T-cell (primary cell): Measurements from ENCODE around the gene TFAP2D. TPM values are rescaled to one million over a fixed set of nuclear protein-coding genes. Genes with fewer than 3 reads are reported as not detected.

Experiments
- ATAC-seq, 4 experiments: fragments of 200-7000 bp in 3 of 4; fragments of 150-1000 bp in 1 of 4; cut with Tn5 transposase; replicated peaks in 1 of 4; 1 replicate in 3 of 4; 2 replicates in 1 of 4; pipeline ENCODE4 v1.10.0; 2021; ENCODE audit warnings: moderate library complexity in 3 of 4, mild to moderate bottlenecking in 2 of 4, moderate number of reproducible peaks in 1 of 4
- CTCF ChIA-PET, 2 donors: fragments of 300-600 bp; sonication (Branson Sonifier 250); formaldehyde crosslinking; loops; one replicate each; lab custom pipeline; 2022; ENCODE audit warnings: antibody characterized with exemption in 2 of 2; lab: Charles Lee
- POLR2A ChIA-PET, 2 donors: fragments of 300-600 bp; sonication (Branson Sonifier 250); formaldehyde crosslinking; loops; one replicate each; lab custom pipeline; 2022; ENCODE audit warnings: antibody characterized with exemption in 2 of 2; lab: Charles Lee
- DNase-seq, 35 experiments: peaks; one replicate each; pipeline versions ENCODE4 v3.0.0 to v3.0.0-alpha.2; 2013 to 2023
- H3K27ac ChIP-seq: one replicate; pipeline ENCODE4 v1.5.1; 2013; ENCODE audit warnings: low read length
- H3K27me3 ChIP-seq, 2 experiments: replicated peaks in 1 of 2; 1 replicate in 1 of 2; 2 replicates in 1 of 2; pipeline versions ENCODE4 v1.6.1 to v1.7.0; 2013; ENCODE audit warnings: low read length in 1 of 2, mixed read lengths in 1 of 2; ENCODE audit not compliant: control insufficient read depth in 2 of 2, insufficient read depth in 2 of 2; ENCODE audit errors: extremely low read depth in 1 of 2
- H3K36me3 ChIP-seq, 2 donors: 1 replicate in 1 of 2; 2 replicates in 1 of 2; pipeline versions ENCODE4 v1.6.1 to v1.7.0; 2013; ENCODE audit warnings: low read length in 1 of 2; ENCODE audit not compliant: control insufficient read depth in 2 of 2, insufficient read depth in 1 of 2; ENCODE audit errors: extremely low read depth in 1 of 2
- H3K4me1 ChIP-seq, 2 experiments: 1 replicate in 1 of 2; 2 replicates in 1 of 2; pipeline versions ENCODE4 v1.6.1 to v1.7.0; 2013; ENCODE audit warnings: low read length in 2 of 2, mixed read lengths in 1 of 2; ENCODE audit not compliant: insufficient read depth in 2 of 2, control insufficient read depth in 1 of 2; ENCODE audit errors: extremely low read depth in 1 of 2
- H3K4me3 ChIP-seq, 2 donors: 1 replicate in 1 of 2; 2 replicates in 1 of 2; pipeline versions ENCODE4 v1.5.1 to v1.7.0; 2013; ENCODE audit warnings: mild to moderate bottlenecking in 2 of 2, low read length in 1 of 2, moderate library complexity in 1 of 2; ENCODE audit not compliant: control insufficient read depth in 1 of 2; ENCODE audit errors: extremely low read depth in 1 of 2
- H3K9me3 ChIP-seq: 2 replicates; pipeline ENCODE4 v1.7.0; 2013
- H3K27ac Mint-ChIP-seq, 2 donors: one replicate each; pipeline ENCODE4 v1.8.0; 2020 to 2021; ENCODE audit warnings: mild to moderate bottlenecking in 2 of 2, mixed read lengths in 2 of 2
- H3K27me3 Mint-ChIP-seq, 2 donors: one replicate each; pipeline ENCODE4 v1.8.0; 2021 to 2022; ENCODE audit warnings: mixed read lengths in 2 of 2
- H3K36me3 Mint-ChIP-seq: one replicate; pipeline ENCODE4 v1.8.0; 2021; ENCODE audit warnings: mixed read lengths
- H3K4me1 Mint-ChIP-seq, 3 donors: one replicate each; pipeline ENCODE4 v1.8.0; 2020 to 2022; ENCODE audit warnings: mixed read lengths in 3 of 3, mild to moderate bottlenecking in 1 of 3
- H3K4me3 Mint-ChIP-seq, 3 donors: one replicate each; pipeline ENCODE4 v1.8.0; 2020 to 2022; ENCODE audit warnings: mild to moderate bottlenecking in 3 of 3, mixed read lengths in 3 of 3, moderate library complexity in 3 of 3
- H3K9me3 Mint-ChIP-seq, 3 donors: one replicate each; pipeline ENCODE4 v1.8.0; 2020 to 2022; ENCODE audit warnings: mixed read lengths in 3 of 3
- WGBS: methylation state at CpG from one replicate; pipeline ENCODE4 v1.1.5; 2013; ENCODE audit warnings: missing lambda C conversion rate; ENCODE audit not compliant: insufficient coverage; 5-methylcytosine and 5-hydroxymethylcytosine counted together
- total RNA-seq, 35 experiments: library from RNA in 6 of 35; stranded (reverse) in 6 of 35; fragments of 120-200 nt in 1 of 35; gene quantifications; one replicate each; pipeline versions ENCODE4 v1.2.1 to v1.2.4 and lab custom pipeline; 2013 to 2026

The TFAP2D gene
- total RNA-seq, 5 donors from 2014 or later (not counting 1 experiment from before 2014, with no cell fraction given): not detected

DNA sequence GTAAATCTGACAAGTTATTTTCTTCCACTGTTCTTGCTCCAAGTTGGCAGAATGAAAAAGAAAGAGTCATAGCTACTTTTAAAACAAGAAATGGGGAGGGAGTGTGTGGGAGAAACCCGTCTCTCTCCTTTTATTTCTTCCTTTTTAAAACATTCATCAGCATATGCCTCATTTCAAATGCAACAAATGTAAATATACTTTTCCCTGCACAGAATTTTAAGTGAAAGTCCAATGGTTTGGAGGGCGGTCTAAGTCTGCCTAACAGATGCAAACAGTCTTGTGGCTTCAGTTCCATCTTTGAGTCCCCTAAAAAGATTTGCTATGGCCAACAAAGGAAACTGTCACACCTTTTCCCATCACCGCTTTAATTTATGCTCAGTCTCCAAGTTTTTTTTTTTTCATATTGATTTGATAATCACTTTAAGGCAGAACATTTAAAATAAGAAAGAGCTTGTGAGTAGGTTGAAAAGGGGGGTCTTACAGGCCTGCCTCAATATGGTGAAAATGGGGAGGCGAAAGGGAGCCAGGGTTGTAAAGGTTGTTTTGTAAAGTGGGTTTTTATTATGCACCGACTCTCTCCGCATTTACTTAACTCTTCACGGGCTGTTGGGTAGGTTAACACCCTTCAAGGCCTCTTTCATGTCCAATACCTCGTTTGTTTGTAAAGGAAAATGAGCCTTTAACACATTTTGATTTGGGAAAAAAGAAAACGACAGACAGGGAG, 4.6 kb downstream of the TFAP2D start:
- ATAC-seq: no peak
- H3K27ac Mint-ChIP-seq: no peak overlapping the region
- no peaks in the 10 kb centered on the region for H3K9me3 ChIP-seq
- no peaks in the 10 kb centered on the region for H3K4me1 ChIP-seq
- WGBS: no CpG with 5 or more reads among the region's 9 CpGs
- no peak overlapping the region for H3K4me3 ChIP-seq
- no peak for DNase-seq
- no peak overlapping the region for H3K27ac ChIP-seq
- peaks cover 3 to 7% (median 3%) of the 10 kb centered on the region in 3 donors for H3K9me3 Mint-ChIP-seq
- H3K36me3 ChIP-seq: no peaks in the 10 kb centered on the region
- no peak overlapping the region for H3K4me3 Mint-ChIP-seq
- no peaks in the 10 kb centered on the region for H3K4me1 Mint-ChIP-seq
- peaks cover 15 to 30% of the 10 kb centered on the region in 2 experiments for H3K27me3 ChIP-seq
- H3K27me3 Mint-ChIP-seq: peaks cover 62 to 78% of the 10 kb centered on the region in 2 donors
- no peaks in the 10 kb centered on the region for H3K36me3 Mint-ChIP-seq
- POLR2A ChIA-PET: no interaction called here
- CTCF ChIA-PET: no interaction called here

DNA sequence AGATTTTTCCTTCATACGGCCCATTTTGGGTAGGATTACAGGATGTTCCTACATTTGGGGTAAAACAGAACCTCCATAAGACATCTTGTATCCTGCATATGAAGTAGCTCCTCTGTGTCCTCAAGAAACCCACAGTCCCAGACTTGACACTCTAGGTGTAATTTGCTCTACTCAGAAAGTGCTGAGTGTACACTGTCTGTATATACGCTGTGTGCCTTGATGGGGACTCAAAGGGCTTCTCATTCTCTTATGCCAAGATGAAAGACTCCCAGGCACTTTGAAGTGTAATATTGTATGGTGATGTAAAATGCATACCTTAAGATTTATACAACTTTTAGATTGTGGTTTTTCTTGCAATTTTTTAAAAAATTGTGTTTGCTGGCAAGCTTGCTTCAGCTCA, 5.2 kb downstream of the TFAP2D start:
- Mint-ChIP-seq H3K36me3 (no peaks in the 10 kb centered on the region), H3K4me3 (no peak overlapping the region), H3K27ac (no peak overlapping the region), H3K9me3 (peaks cover 3 to 7% (median 3%) of the 10 kb centered on the region in 3 donors), H3K27me3 (peaks cover 61 to 82% of the 10 kb centered on the region in 2 donors), H3K4me1 (no peaks in the 10 kb centered on the region)
- no CpG with 5 or more reads among the region's 2 CpGs for WGBS
- no peaks in the 10 kb centered on the region for H3K9me3 ChIP-seq
- peaks cover 15 to 34% of the 10 kb centered on the region in 2 experiments for H3K27me3 ChIP-seq
- no peak for ATAC-seq
- no peak overlapping the region for H3K4me3 ChIP-seq
- H3K27ac ChIP-seq: no peak overlapping the region
- POLR2A ChIA-PET: no interaction called here
- CTCF ChIA-PET: no interaction called here
- DNase-seq: no peak
- H3K4me1 ChIP-seq: no peaks in the 10 kb centered on the region
- H3K36me3 ChIP-seq: no peaks in the 10 kb centered on the region

DNA sequence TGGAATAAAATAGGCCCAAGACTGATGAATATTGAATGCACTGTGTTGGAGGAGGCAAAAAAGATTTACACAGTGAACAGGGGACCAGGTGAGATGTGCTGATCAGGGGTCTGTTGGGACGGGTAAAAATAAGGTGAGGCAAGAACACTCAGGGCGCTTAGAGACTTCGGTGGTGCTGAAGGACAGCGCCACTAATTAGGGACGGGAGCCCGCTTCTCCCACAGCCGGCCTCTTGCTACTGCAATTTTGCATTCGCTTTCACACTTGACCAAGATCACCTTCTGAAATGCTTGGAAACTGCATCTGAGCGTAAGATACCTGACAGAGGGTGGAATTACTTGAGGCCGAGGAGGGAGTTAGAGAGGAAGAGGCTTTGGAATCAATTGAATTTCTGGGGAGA, 7.3 kb downstream of the TFAP2D start:
- POLR2A ChIA-PET: no interaction called here
- no peaks in the 10 kb centered on the region for H3K36me3 Mint-ChIP-seq
- H3K9me3 Mint-ChIP-seq: peaks cover 3 to 12% (median 7%) of the 10 kb centered on the region in 3 donors
- H3K4me3 Mint-ChIP-seq: no peak overlapping the region
- 4% methylated on average over 7 of the region's 10 CpGs for WGBS
- no peak overlapping the region for H3K27ac ChIP-seq
- H3K9me3 ChIP-seq: no peaks in the 10 kb centered on the region
- H3K4me1 ChIP-seq: peaks cover 0 to 6% of the 10 kb centered on the region in 2 experiments
- DNase-seq (no peak), ATAC-seq (no peak)
- no peak overlapping the region for H3K27ac Mint-ChIP-seq
- no peaks in the 10 kb centered on the region for H3K36me3 ChIP-seq
- CTCF ChIA-PET: no interaction called here
- peaks cover 0 to 7% (median 1%) of the 10 kb centered on the region in 3 donors for H3K4me1 Mint-ChIP-seq
- no peak overlapping the region for H3K4me3 ChIP-seq
- H3K27me3 ChIP-seq: peaks cover 18 to 32% of the 10 kb centered on the region in 2 experiments
- H3K27me3 Mint-ChIP-seq: peaks cover 62 to 82% of the 10 kb centered on the region in 2 donors

DNA sequence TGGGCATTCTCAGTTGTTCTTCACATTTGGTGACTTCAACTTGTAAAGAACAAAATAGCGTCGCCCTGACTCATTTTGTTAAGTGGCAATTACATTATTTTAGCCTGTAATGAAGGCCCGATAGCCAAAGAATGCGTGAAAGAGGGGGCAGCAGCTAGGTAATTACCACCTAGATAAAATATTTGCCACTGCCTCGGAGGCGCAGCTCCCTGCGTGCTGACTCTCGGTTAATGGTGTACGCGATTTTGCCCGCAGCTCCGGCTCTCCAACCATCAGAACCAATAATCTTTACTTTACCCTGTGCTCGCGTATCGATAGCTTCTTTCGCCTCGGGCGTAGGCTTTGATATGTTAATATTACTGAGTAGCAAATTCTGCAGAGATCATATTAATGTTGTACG, 8.7 kb downstream of the TFAP2D start:
- DNase-seq: no peak
- Mint-ChIP-seq H3K4me3 (no peak overlapping the region), H3K4me1 (peaks cover 0 to 7% (median 1%) of the 10 kb centered on the region in 3 donors), H3K27ac (no peak overlapping the region), H3K27me3 (peaks cover 63 to 75% of the 10 kb centered on the region in 2 donors), H3K9me3 (peaks cover 3 to 12% (median 7%) of the 10 kb centered on the region in 3 donors), H3K36me3 (no peaks in the 10 kb centered on the region)
- Histone ChIP-seq H3K27ac (no peak overlapping the region), H3K27me3 (peaks cover 15 to 32% of the 10 kb centered on the region in 2 experiments), H3K9me3 (no peaks in the 10 kb centered on the region), H3K36me3 (no peaks in the 10 kb centered on the region), H3K4me3 (no peak overlapping the region), H3K4me1 (peaks cover 0 to 6% of the 10 kb centered on the region in 2 experiments)
- CTCF ChIA-PET: no interaction called here
- ATAC-seq: no peak
- WGBS: 4% methylated on average over 4 of the region's 19 CpGs
- POLR2A ChIA-PET: no interaction called here

DNA sequence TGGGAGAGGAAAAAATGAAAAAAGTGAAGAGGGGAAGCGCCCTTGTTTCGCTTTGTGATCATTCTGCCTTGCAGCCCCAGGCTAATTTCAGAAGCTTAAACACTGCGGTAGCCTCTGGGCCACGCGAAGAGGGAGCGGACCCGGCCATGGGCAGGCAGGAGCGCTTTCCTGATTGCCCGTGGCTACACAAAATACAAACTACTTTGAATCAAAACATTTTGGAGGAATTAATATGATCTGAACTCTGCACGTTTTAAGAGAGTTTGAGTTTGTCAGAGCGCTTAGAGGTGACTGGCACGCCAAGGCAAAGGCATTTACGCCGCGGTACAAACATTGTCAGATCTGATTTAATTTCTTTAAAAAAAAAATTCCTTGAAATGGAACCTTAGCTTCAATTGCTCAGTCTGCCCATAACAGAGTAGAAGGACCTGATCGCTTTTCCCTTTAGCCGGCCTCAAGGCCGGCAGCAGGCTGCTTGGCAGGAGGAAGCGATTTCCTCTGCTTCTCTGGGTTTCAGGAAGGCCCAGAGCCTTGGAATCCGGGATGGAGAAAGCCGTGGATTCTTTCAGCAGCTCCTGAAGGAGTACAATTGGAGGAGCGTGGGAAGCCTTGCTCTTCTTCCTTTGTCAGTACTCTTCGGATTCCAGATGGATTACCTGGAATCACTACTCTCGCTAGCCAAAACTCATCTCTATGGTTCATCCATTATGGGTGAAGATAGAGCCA, 9.7 kb downstream of the TFAP2D start:
- Histone ChIP-seq H3K9me3 (no peaks in the 10 kb centered on the region), H3K27me3 (peaks cover 14 to 32% of the 10 kb centered on the region in 2 experiments), H3K27ac (no peak overlapping the region), H3K4me1 (peaks cover 0 to 6% of the 10 kb centered on the region in 2 experiments), H3K4me3 (no peak overlapping the region), H3K36me3 (no peaks in the 10 kb centered on the region)
- ChIA-PET CTCF (no interaction called here), POLR2A (no interaction called here)
- ATAC-seq: no peak
- no peak overlapping the region for H3K4me3 Mint-ChIP-seq
- 10% methylated on average over 11 of the region's 24 CpGs for WGBS
- H3K4me1 Mint-ChIP-seq: peaks cover 0 to 7% (median 1%) of the 10 kb centered on the region in 3 donors
- H3K27me3 Mint-ChIP-seq: peaks cover 55 to 68% of the 10 kb centered on the region in 2 donors
- H3K9me3 Mint-ChIP-seq: peaks cover 3 to 12% (median 7%) of the 10 kb centered on the region in 3 donors
- no peak overlapping the region for H3K27ac Mint-ChIP-seq
- no peaks in the 10 kb centered on the region for H3K36me3 Mint-ChIP-seq
- no peak for DNase-seq

DNA sequence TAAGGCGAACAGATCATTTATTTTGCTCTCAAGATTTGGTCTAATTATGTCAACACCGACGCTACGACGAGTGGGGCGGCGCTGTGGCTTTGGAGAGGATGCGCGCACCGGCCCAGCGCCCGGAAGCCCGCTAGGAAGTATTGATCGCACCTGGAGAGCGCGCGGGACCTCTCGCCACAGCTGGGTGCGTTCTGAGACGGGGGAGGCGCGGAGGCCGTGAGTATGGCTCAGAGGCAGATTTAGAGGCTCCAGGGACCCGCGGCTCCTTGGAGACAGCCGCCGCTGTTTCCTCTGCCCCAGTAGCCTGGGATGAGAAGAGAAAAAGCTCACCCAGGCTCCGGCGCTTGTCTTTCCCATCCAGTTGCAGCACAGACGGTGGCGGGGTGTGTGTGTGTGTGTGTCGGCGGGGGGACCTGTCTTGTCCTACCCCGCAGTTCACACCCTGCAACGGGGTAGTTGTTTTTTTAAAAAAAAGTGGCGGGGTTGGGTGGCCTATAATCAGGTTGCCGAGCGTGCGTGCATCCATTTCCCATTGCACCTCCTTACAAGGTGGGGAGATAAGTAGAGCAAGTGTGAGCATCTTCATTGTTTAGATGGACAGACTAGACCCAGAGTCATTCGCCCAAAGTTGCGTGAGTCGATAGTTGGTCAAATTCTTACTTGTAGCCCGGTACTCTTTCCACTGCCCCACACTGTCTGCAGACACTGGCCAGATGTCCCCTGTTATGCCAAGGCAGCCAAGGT, 11.2 kb downstream of the TFAP2D start:
- peak overlapping the region in 1 of 3 donors; percentile 41 for H3K4me3 Mint-ChIP-seq
- no peak overlapping the region for H3K27ac Mint-ChIP-seq
- ChIA-PET POLR2A (no interaction called here), CTCF (no interaction called here)
- H3K9me3 ChIP-seq: no peaks in the 10 kb centered on the region
- no peaks in the 10 kb centered on the region for H3K36me3 ChIP-seq
- H3K4me3 ChIP-seq: peak overlapping the region in 1 of 2 donors; percentile 10
- H3K27me3 Mint-ChIP-seq: peaks cover 50 to 57% of the 10 kb centered on the region in 2 donors
- H3K36me3 Mint-ChIP-seq: no peaks in the 10 kb centered on the region
- H3K4me1 ChIP-seq: peaks cover 0 to 6% of the 10 kb centered on the region in 2 experiments
- H3K27me3 ChIP-seq: peaks cover 12 to 32% of the 10 kb centered on the region in 2 experiments
- WGBS: 9% methylated on average over 35 of the region's 43 CpGs
- DNase-seq: no peak
- H3K9me3 Mint-ChIP-seq: peaks cover 0 to 8% (median 7%) of the 10 kb centered on the region in 3 donors
- H3K27ac ChIP-seq: no peak overlapping the region
- peaks cover 0 to 7% (median 1%) of the 10 kb centered on the region in 3 donors for H3K4me1 Mint-ChIP-seq
- ATAC-seq: no peak
